ENCODE data around the gene BRPF3. TPM values are rescaled to one million over a fixed set of nuclear protein-coding genes. Genes with fewer than 3 reads are reported as not detected.

The BRPF3 gene
- total and polyA plus RNA-seq, 9 of the 15 experiments (the other 6 are each of a cell fraction or from before 2014, with no cell fraction given), result 2.2 to 19.3 (median 8.0) TPM

GRCh38 chr6:36196113-36196879, at the start of gene BRPF3 (continued):
- TF ChIP-seq ZNF143 (CRISPR knock-in tag; IDR thresholded peaks at IDR 0.05) (no peak), SNIP1 (IDR thresholded peaks at IDR 0.05; ENCODE audit: low read depth) (no peak), ZNF263 (CRISPR knock-in tag; IDR thresholded peaks at IDR 0.05; ENCODE audit: borderline replicate concordance) (no peak), PHF8 (IDR thresholded peaks at IDR 0.05; ENCODE audit: borderline replicate concordance, low read length) (no peak), HNRNPL (IDR thresholded peaks at IDR 0.05; ENCODE audit: low read depth, low read length) (peak; percentile 36; the same call in 1 of the 2 replicates), IRF1 (CRISPR knock-in tag; IDR thresholded peaks at IDR 0.05; ENCODE audit: borderline replicate concordance) (no peak), ARHGAP35 (IDR thresholded peaks at IDR 0.05; ENCODE audit: partially characterized antibody) (no peak), YY1 (IDR thresholded peaks at IDR 0.05; ENCODE audit: borderline replicate concordance in 1 of 3, control insufficient read depth in 1 of 3, extremely low read depth in 1 of 3, insufficient read depth in 3 of 3, insufficient read length in 1 of 3, insufficient replicate concordance in 2 of 3, low read depth in 1 of 3, low read length in 2 of 3) (peak in 1 of 3 experiments; percentile 53), BHLHE40 (IDR thresholded peaks at IDR 0.05; ENCODE audit: low read length) (no peak), POLR2H (tag; IDR thresholded peaks at IDR 0.05; ENCODE audit: low read depth) (no peak), RBM15 (IDR thresholded peaks at IDR 0.05; ENCODE audit: insufficient read depth, low read length) (no peak), POLR2G (IDR thresholded peaks at IDR 0.05; ENCODE audit: low read depth, low read length) (peak; percentile 86), PRMT5 (CRISPR knock-in tag; IDR thresholded peaks at IDR 0.05) (no peak), HNRNPH1 (optimal IDR thresholded peaks at IDR 0.05; ENCODE audit: low read depth, low read length) (no peak), TBP (optimal IDR thresholded peaks at IDR 0.05; ENCODE audit: low read depth, low read length) (no peak)
- TF ChIP-seq, protein P1, sequence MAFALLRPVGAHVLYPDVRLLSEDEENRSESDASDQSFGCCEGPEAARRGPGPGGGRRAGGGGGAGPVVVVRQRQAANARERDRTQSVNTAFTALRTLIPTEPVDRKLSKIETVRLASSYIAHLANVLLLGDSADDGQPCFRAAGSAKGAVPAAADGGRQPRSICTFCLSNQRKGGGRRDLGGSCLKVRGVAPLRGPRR (CRISPR knock-in tag; IDR thresholded peaks at IDR 0.05), result no peak
- TF ChIP-seq, protein P2, sequence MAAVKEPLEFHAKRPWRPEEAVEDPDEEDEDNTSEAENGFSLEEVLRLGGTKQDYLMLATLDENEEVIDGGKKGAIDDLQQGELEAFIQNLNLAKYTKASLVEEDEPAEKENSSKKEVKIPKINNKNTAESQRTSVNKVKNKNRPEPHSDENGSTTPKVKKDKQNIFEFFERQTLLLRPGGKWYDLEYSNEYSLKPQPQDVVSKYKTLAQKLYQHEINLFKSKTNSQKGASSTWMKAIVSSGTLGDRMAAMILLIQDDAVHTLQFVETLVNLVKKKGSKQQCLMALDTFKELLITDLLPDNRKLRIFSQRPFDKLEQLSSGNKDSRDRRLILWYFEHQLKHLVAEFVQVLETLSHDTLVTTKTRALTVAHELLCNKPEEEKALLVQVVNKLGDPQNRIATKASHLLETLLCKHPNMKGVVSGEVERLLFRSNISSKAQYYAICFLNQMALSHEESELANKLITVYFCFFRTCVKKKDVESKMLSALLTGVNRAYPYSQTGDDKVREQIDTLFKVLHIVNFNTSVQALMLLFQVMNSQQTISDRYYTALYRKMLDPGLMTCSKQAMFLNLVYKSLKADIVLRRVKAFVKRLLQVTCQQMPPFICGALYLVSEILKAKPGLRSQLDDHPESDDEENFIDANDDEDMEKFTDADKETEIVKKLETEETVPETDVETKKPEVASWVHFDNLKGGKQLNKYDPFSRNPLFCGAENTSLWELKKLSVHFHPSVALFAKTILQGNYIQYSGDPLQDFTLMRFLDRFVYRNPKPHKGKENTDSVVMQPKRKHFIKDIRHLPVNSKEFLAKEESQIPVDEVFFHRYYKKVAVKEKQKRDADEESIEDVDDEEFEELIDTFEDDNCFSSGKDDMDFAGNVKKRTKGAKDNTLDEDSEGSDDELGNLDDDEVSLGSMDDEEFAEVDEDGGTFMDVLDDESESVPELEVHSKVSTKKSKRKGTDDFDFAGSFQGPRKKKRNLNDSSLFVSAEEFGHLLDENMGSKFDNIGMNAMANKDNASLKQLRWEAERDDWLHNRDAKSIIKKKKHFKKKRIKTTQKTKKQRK (IDR thresholded peaks at IDR 0.05; ENCODE audit: borderline replicate concordance, low read depth, low read length), result no peak
